Neural cell (in vitro differentiated cells): Measurements from ENCODE around the gene PIK3R1.

Experiments
- CTCF ChIP-seq: fragments of 450-650 bp; IDR thresholded peaks from 2 replicates; pipeline ENCODE4 v1.5.1; 2014; ENCODE audit warnings: antibody characterized with exemption, mild to moderate bottlenecking, moderate library complexity; ENCODE audit not compliant: poor library complexity, severe bottlenecking
- MXI1 ChIP-seq: fragments of 450-650 bp; conservative IDR thresholded peaks from 2 replicates; pipeline ENCODE4 v1.6.1; 2014; ENCODE audit warnings: antibody characterized with exemption, mild to moderate bottlenecking; ENCODE audit not compliant: poor library complexity, severe bottlenecking
- TAF1 ChIP-seq: IDR thresholded peaks from 2 replicates; pipeline ENCODE4 v1.6.1; 2012; ENCODE audit warnings: low read depth

GRCh38 chr5:68266457-68266856, 50.9 kb downstream of the PIK3R1 start:
- TF ChIP-seq TAF1 (no peak), CTCF (no peak), MXI1 (no peak)
